ENCODE measurements around the gene IFIT5.
A peak's percentile ranks its signal among the peaks of the same experiment; 100 is the strongest.
"Not testable (repeated sequence)": the region's sequence is repeated elsewhere in the genome, so short reads cannot be mapped to it uniquely, and the experiment has no call there.

Gene IFIT5

DNA sequence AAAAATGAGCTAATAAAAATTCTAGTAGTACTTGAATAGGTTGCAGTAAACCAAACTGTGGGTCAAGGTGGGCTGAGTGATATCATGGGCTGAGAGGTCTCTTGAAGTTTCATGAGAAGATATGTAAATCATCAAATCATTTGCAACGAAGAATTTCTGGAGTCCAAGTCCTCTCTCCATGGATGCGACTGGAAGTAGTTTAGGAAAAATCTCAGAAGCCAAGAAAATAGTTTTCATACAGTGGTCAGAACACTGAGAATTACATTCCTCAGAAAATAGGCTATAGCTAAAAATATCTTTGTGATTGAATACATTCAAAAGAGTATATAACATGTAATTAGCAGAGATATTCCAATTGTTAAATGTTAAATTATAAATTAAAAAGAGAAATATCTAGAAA, 25.6 kb upstream of the IFIT5 start:
- ATAC-seq (no peak), DNase-seq (no peak)
- no peaks in the 10 kb centered on the region for H3K9me3 Mint-ChIP-seq
- H3K4me1 Mint-ChIP-seq: peaks cover 23% of the 10 kb centered on the region
- H3K27me3 Mint-ChIP-seq: no peaks in the 10 kb centered on the region
- H3K4me3 Mint-ChIP-seq: no peak overlapping the region
- H3K27ac Mint-ChIP-seq: no peak overlapping the region
- H3K36me3 Mint-ChIP-seq (ENCODE audit: low read depth): no peaks in the 10 kb centered on the region

DNA sequence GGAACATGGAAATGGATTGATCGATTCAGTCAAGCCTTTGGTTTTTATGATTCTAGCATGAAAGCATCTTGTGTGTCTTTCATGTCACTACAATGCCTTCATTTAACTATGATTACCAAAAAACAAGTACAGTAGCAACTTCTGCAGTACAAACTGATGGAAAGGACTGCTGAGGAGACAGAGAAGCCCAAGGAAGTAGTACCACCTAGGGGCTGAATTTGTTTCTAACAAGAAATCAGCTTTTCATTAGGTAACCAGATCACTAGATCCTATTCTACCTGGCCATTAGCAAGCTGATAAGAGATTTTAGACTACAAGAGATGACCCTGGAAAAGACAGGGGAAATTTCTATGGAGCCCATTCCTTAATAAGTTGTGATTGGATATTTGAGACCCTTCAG, 25.1 kb upstream of the IFIT5 start:
- no peaks in the 10 kb centered on the region for H3K9me3 Mint-ChIP-seq
- H3K4me3 Mint-ChIP-seq: no peak overlapping the region
- H3K27ac Mint-ChIP-seq: no peak overlapping the region
- no peaks in the 10 kb centered on the region for H3K27me3 Mint-ChIP-seq
- no peaks in the 10 kb centered on the region for H3K36me3 Mint-ChIP-seq (ENCODE audit: low read depth)
- no peak for DNase-seq
- peaks cover 27% of the 10 kb centered on the region for H3K4me1 Mint-ChIP-seq
- ATAC-seq: no peak

DNA sequence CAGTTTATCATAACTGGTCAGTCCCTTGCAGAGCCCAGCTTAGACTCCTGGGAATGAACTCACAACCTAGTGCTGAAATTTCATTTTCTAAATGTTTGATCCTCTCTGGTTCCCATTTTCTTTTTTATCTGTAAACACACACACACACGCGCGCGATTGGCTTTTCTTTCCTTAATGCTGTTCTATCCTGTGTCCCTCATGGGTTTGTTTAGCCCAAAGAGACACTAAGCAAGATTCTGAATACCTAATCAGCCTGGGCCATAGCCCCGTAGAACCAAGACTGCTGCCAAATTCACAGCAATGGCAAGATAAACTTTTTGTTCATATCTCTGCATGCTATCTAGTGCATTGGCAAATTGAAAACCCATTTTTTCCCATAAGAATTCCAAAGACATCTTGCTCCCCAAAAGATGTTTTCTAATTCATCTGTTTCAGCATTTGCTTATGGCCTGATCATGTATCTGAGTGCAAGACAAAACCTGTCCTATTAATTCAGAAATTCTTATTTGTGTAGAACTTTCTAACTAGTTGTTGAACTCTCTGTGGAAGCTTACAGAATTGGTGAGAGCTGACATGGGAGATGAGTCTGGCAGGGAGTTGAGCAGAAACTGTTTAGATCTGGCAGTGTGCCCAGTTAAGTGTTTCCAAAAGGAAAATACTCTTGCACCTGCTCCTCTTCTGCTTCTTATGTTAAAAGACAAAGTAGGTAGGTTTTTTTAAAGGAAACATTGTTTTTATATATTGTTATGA, 23.7 kb upstream of the IFIT5 start:
- Mint-ChIP-seq H3K9me3 (no peaks in the 10 kb centered on the region), H3K4me3 (no peak overlapping the region), H3K36me3 (ENCODE audit: low read depth) (peaks cover 3% of the 10 kb centered on the region), H3K27ac (no peak overlapping the region), H3K27me3 (no peaks in the 10 kb centered on the region), H3K4me1 (peaks cover 37% of the 10 kb centered on the region)
- ATAC-seq (no peak), DNase-seq (no peak)

DNA sequence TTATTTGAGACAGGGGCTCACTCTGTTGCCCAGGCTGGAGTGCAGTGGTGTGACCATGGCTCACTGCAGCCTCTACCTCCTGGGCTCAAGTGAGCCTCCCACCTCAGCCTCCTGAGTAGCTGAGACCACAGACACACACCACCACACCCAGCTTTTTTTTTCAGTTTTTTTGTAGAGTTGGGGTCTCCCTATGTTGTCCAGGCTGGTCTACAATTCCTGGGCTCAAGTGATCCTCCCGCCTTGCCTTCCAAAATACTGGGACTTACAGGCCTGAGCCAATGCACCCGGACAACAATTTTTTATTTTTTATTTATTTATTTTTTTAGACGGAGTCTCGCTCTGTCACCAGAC, 23.2 kb upstream of the IFIT5 start:
- not testable (repeated sequence) for H3K9me3 Mint-ChIP-seq; DNase-seq; H3K27me3 Mint-ChIP-seq; H3K27ac Mint-ChIP-seq; ATAC-seq; H3K36me3 Mint-ChIP-seq (ENCODE audit: low read depth); H3K4me3 Mint-ChIP-seq
- peaks cover 37% of the 10 kb centered on the region for H3K4me1 Mint-ChIP-seq

DNA sequence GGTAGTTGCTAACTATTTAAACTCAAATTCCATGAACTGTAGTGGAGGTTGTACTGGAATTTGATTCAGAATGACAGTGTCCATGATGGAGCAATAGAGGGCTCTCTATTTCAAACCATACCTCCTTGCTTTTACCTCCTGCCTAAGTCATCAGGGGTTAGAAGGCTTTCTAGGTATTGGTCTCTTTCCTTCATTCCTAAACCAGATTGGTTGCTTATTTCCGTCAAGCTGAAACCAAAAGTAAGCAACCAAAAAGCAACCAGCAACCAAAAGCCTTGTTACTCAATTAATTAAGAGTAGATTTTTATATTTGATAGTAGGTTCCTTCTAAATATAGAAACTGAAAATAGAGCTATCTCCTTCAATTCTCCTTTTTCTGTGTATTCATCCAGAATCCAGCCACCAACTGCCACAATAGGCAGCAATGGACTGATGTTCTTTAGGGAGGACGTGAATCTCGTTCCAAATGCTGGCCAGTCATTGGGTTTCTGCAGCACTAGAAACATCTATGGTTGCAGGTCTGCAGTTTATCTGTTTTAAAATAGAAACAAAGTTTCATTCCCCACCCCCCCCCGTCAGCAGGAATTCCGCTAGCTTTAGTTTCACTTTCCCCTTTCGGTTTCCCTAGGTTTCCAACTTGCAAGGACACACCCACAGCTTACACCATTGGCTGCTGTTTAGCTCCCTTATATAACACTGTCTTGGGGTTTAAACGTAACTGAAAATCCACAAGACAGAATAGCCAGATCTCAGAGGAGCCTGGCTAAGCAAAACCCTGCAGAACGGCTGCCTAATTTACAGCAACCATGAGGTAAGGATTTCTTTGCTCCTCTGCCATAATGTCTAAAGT, 22.2 kb upstream of the IFIT5 start, which contains the start of gene IFIT1:
Gene IFIT1 (plus strand): TSS at position 717 of the 850 bp plus-strand sequence. CDS start 90 bp downstream, at position 807.
- Mint-ChIP-seq H3K4me1 (peaks cover 37% of the 10 kb centered on the region), H3K36me3 (ENCODE audit: low read depth) (peaks cover 5% of the 10 kb centered on the region), H3K27ac (peak within 1 kb of the TSS; percentile 87), H3K4me3 (peak within 1 kb of the TSS; percentile 81), H3K9me3 (no peaks in the 10 kb centered on the region), H3K27me3 (no peaks in the 10 kb centered on the region)
- ATAC-seq (peak; percentile 81), DNase-seq (peak; percentile 23)

DNA sequence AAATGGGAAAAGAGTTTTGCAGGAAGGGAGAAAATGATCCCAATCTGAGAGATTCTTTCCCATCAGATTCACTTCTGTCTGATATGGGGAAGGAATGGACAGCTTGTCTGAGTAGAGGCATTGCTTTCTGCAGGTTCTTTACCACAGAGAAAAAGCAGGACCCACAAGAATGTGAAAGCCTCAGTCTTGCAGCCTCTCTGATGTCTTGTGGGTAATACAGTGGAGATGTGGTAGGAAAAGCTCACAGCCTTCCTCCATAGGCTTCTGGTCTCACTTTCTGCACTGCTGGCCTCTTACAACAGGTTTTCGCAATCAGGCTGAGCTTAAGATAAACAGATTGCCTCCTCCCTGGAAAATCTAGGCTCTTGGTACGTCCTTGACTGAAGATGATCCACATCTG, 21.4 kb upstream of the IFIT5 start:
- peaks cover 6% of the 10 kb centered on the region for H3K36me3 Mint-ChIP-seq (ENCODE audit: low read depth)
- H3K4me3 Mint-ChIP-seq: peak overlapping the region; percentile 81
- H3K27me3 Mint-ChIP-seq: no peaks in the 10 kb centered on the region
- ATAC-seq: peak; percentile 68
- DNase-seq: no peak
- no peaks in the 10 kb centered on the region for H3K9me3 Mint-ChIP-seq
- peak overlapping the region; percentile 87 for H3K27ac Mint-ChIP-seq
- H3K4me1 Mint-ChIP-seq: peaks cover 40% of the 10 kb centered on the region

DNA sequence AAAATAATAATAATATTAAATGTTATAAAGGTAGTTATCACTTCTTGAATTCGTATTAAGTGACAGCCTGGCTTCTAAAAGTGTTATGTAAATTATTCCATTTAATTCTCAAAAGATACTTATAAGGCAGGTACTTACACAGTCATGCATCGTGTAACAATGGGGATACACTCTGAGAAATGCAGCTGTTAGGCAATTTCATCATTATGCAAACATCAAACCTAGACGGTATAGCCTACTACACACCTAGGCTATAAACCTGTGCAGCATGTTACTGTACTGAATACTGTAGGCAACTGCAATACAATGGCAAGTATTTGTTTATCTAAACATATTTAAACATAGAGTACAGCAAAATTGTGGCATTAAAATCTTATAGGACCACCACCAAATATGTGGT, 20.5 kb upstream of the IFIT5 start:
- Mint-ChIP-seq H3K9me3 (no peaks in the 10 kb centered on the region), H3K4me3 (peak overlapping the region; percentile 43), H3K36me3 (ENCODE audit: low read depth) (peaks cover 9% of the 10 kb centered on the region), H3K4me1 (peaks cover 42% of the 10 kb centered on the region), H3K27ac (no peak overlapping the region), H3K27me3 (no peaks in the 10 kb centered on the region)
- DNase-seq (no peak), ATAC-seq (no peak)

DNA sequence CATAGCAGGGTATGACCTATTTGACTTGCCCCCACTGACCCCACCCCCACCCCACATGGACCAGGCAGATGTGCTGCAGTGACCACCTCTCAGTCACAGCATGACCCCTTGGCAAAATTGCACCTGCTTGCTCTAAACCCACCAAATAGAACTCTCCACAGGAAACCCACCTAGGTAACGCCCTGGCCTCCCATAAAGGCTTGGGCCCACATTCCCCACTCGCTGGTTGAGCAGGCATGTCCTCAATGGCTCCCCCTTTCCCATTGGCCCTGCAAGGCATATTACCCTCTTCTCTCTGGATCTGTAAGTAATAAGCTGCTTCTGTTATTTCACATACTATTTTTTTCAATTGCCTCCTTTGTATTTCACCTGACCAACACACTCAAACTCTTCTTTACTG, 19.2 kb upstream of the IFIT5 start:
- Mint-ChIP-seq H3K27me3 (no peaks in the 10 kb centered on the region), H3K36me3 (ENCODE audit: low read depth) (peaks cover 11% of the 10 kb centered on the region), H3K27ac (no peak overlapping the region), H3K4me3 (no peak overlapping the region), H3K4me1 (peaks cover 47% of the 10 kb centered on the region), H3K9me3 (no peaks in the 10 kb centered on the region)
- no peak for ATAC-seq
- DNase-seq: no peak

DNA sequence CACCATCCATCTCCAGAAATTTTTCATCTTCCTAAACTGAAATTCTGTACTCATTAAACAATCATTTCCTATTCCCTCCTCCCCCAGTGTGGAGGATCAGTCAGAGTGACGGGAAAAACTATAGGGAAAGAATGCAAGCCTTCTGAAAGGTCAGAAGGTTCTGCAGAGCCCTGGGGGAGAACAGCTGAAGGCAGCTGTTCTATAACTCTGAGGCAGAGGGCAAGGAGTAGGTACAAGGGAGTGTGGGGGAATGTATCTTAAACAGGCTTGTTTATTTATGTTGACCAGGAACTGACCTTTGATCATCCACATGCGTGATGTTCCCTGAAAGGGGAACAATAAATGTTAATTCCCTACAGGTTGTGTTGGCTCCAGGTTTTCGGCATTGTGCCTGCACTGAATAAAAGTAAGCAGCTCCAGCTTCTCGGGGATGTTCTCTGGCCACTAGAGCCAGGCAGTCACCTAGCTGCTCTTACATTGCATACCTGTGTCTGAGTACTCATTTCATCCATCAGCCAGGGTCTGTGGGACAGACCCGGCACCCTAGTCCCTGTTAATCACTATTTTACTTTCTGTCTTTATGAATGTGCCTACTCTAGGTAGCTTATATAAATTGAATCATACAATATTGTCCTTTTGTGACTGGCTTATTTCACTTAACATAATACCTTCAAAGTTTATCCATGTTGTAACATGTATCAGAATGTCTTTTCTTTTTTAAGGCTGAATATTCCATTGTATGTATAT, 16.2 kb upstream of the IFIT5 start:
- Mint-ChIP-seq H3K36me3 (ENCODE audit: low read depth) (peaks cover 20% of the 10 kb centered on the region), H3K4me3 (no peak overlapping the region), H3K4me1 (peaks cover 30% of the 10 kb centered on the region), H3K9me3 (peaks cover 4% of the 10 kb centered on the region), H3K27ac (no peak overlapping the region), H3K27me3 (no peaks in the 10 kb centered on the region)
- ATAC-seq (no peak), DNase-seq (no peak)

DNA sequence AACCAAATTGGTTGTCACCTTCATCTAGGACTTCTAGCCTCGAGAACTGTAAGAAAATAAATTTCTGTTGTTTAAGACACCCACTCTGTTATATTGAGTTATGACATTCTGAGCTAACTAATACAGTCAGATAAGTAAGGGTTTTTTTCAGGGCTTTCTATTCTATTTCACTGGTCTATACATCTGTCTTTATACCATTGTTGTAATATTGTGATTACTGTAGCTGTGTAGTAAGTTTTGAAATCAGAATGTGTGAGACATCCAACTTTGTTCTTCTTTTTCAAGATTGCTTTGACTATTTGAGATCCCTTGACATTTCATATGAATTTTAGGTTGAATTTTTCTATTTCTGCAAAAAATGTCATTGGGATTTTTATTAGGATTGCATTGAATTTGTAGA, 14.4 kb upstream of the IFIT5 start:
- H3K4me1 Mint-ChIP-seq: peaks cover 16% of the 10 kb centered on the region
- H3K27me3 Mint-ChIP-seq: no peaks in the 10 kb centered on the region
- ATAC-seq: no peak
- peaks cover 4% of the 10 kb centered on the region for H3K9me3 Mint-ChIP-seq
- peaks cover 25% of the 10 kb centered on the region for H3K36me3 Mint-ChIP-seq (ENCODE audit: low read depth)
- no peak for DNase-seq
- H3K4me3 Mint-ChIP-seq: no peak overlapping the region
- H3K27ac Mint-ChIP-seq: no peak overlapping the region

DNA sequence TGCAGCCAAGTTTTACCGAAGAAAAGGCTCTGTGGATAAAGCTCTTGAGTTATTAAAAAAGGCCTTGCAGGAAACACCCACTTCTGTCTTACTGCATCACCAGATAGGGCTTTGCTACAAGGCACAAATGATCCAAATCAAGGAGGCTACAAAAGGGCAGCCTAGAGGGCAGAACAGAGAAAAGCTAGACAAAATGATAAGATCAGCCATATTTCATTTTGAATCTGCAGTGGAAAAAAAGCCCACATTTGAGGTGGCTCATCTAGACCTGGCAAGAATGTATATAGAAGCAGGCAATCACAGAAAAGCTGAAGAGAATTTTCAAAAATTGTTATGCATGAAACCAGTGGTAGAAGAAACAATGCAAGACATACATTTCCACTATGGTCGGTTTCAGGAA, 11.3 kb upstream of the IFIT5 start:
- Mint-ChIP-seq H3K27me3 (no peaks in the 10 kb centered on the region), H3K4me3 (no peak overlapping the region), H3K9me3 (peaks cover 4% of the 10 kb centered on the region), H3K36me3 (ENCODE audit: low read depth) (peaks cover 19% of the 10 kb centered on the region), H3K27ac (no peak overlapping the region), H3K4me1 (peaks cover 6% of the 10 kb centered on the region)
- ATAC-seq: peak; percentile 63
- DNase-seq: no peak

DNA sequence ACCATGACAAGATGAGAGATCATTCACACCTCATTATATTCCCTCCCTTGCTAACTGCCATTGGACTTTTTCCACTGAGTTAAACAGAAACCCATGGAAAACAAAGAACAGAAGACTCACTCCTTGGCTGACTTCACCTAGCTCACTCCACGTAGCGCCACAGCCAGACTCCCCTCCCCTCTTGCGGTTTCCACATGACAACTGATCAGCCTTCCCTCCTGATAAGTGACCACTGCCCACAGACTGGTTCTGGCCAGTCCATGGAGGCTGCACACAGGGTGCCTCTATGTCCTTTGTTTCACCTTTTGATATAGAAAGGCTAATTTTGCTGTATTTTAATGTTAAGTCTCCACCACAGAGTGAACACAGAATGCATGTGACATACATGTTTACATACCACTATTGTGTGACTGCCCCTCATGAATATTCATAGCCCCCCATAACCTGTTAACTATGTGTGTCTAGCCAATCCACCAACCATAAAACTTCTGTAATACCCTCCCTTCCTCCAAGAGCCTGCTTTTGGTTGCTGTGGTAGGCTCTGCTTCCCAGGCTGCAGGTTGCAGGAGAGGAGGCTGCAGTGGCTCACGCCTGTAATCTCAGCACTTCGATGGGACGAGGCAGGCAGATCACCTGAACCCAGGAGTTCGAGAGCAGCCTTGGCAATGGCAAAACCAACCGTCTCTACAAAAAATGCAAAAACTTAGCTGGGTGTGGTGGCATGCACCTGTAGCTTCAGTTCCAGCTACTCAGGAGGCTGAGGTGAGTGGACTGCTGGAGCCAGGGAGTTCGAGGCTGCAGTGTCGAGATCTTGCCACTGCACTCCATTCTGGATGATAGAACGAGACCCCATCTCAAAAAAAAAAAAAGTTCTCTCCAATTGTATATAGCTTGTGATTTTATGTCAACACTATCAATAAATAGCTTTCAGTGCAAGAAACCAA, 10.0 kb upstream of the IFIT5 start:
- H3K27ac Mint-ChIP-seq: no peak overlapping the region

DNA sequence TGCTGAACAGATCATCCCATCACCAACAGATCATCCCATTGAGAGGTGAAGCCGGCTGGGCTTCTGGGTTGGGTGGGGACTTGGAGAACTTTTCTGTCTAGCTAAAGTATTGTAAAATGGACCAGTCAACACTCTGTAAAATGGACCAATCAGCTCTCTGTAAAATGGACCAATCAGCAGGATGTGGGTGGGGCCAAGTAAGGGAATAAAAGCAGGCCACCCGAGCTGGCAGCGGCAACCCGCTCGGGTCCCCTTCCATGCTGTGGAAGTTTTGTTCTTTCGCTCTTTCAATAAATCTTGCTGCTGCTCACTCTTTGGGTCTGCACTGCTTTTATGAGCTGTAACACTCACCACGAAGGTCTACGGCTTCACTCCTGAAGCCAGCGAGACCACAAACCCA, 8.2 kb upstream of the IFIT5 start:
- H3K36me3 Mint-ChIP-seq (ENCODE audit: low read depth): peaks cover 14% of the 10 kb centered on the region
- H3K27me3 Mint-ChIP-seq, H3K4me3 Mint-ChIP-seq, H3K9me3 Mint-ChIP-seq, H3K4me1 Mint-ChIP-seq, DNase-seq, H3K27ac Mint-ChIP-seq, ATAC-seq: not testable (repeated sequence)

More for the DNA sequence above, 10.0 kb upstream of the IFIT5 start:
- DNase-seq (no peak), ATAC-seq (no peak)
- peaks cover 2% of the 10 kb centered on the region for H3K4me1 Mint-ChIP-seq
- H3K27me3 Mint-ChIP-seq: no peaks in the 10 kb centered on the region
- no peak overlapping the region for H3K4me3 Mint-ChIP-seq
- peaks cover 4% of the 10 kb centered on the region for H3K9me3 Mint-ChIP-seq
- H3K36me3 Mint-ChIP-seq (ENCODE audit: low read depth): peaks cover 14% of the 10 kb centered on the region

DNA sequence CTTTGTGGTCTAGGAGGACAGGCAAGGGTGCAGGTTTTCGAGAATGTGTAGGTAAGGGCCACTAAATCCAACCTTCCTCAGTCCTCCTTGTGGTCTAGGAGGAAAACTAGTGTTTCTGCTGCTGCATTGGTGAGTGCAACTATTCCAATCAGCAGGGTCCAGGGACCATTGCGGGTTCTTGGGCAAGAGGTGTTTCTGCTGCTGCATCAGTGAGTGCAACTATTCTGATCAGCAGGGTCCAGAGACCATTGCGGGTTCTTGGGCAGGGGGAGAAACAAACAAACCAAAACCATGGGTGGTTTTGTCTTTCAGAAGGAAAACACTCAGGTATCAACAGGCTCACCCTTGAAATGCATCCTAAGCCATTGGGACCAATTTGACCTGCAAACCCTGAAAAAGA, 6.6 kb upstream of the IFIT5 start:
- not testable (repeated sequence) for H3K27ac Mint-ChIP-seq; ATAC-seq; H3K4me3 Mint-ChIP-seq; H3K27me3 Mint-ChIP-seq; H3K9me3 Mint-ChIP-seq; DNase-seq; H3K36me3 Mint-ChIP-seq (ENCODE audit: low read depth)
- H3K4me1 Mint-ChIP-seq: peaks cover 18% of the 10 kb centered on the region

Measured in activated naive CD8-positive, alpha-beta T cell treated with anti-CD3 and anti-CD28 coated beads, Interleukin-2, amount 50 U/mL, for 24 hours (primary cell).